Renal cortical epithelial cell (primary cell): ENCODE data around the gene KLKB1. TPM values are rescaled to one million over a fixed set of nuclear protein-coding genes. Genes with fewer than 3 reads are reported as not detected.

Source experiments
- DNase-seq: peaks from one replicate; pipeline ENCODE4 v3.0.0-alpha.2; 2011; ENCODE audit warnings: low read depth
- total RNA-seq: library from RNA; depleted of rRNA; stranded (reverse); fragments of >200 nt; gene quantifications from 2 replicates; pipeline ENCODE4 v1.2.3, GENCODE V29; 2014

Gene KLKB1
- total RNA-seq: 0.35 and 0.65 TPM in 2 replicates

DNA sequence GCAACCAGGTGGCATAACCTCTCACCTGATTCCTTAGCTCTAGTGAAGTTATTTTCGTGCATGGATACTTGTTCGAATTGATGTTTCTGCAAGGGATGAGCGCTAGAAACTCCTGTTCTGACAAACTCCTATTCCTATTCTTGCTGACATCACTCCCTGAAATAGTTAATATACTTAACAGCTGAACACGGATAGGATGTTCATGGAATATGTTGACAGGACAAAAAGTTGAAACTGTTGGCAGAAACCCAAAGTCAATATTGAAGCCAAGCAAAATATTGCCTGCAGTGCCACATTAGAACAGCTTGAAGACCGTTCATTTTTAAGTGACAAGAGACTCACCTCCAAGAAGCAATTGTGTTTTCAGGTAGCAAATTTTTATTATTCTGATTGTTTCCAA lies at the start of gene KLKB1:
TSS of gene KLKB1 (plus strand) at position 287 of the 400 bp plus-strand sequence. CDS start 689 bp downstream, outside the sequence.
- DNase-seq: peak; percentile 26

DNA sequence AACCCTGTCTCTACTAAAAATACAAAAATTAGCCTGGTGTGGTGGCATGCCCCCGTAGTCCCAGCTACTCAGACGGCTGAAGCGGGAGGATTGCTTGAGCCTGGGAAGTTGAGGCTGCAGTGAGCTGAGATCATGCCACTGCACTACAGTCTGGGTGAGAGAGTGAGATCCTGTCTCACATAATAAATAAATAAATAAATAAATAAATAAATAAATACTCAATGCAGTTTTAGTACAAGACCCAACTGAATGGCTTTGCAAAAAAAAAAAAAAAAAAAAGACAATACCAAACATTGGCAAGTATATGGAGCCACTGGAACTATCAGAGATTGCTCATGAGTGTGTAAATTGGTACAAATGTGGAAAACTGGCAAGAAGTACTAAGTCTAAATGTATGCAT lies 39.2 kb upstream of the KLKB1 start:
- no peak for DNase-seq

DNA sequence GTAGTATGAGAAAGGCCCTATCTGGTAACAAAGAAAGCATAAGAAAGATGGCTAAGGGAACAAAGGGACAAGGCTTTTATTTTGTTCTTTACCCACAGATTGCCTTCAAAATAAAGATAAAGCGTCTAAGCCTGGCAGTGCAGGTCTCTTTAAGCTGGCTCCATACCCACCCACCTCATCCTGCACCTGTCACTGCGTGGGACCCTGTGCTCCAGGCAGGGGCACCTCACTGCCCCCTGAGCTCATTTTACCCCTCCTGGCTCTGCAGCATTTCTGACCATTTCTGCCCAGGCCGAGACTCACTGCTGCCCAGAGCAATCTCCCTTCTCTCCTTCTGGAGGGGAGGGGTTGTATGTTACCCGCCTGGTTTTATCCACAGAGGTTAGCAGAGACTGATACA lies 37.7 kb upstream of the KLKB1 start:
- DNase-seq: no peak

DNA sequence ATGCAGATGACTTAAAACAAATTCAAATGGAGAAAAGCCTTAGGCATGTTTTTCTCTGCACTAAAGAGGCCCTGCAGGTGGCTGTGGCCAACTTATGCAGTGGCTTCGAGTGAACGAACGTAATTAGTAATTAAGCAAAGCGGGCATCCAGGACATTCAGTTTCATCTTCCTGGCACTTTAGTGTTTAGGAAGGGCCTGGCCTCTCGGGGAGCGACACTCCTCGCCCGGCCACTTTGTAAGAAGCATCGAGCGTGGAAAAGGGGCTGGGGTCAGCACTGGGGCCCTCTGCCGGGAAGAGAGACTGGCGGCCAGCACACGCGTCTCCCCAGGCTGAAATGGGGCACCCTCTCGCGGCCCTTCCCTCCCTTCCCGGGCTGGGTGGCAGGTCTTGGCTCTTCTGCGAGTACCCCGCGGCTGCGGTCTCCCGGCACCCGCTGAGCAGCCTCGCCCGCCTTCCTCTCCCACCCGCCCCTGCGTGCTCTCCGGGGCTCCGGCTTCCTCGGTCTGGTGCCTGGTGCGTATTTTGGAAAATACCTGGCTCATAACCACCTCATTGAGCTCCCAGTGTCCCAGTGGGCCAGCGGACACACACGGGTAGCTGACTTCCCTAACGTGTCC lies 36.6 kb upstream of the KLKB1 start:
- peak; percentile 50 for DNase-seq

DNA sequence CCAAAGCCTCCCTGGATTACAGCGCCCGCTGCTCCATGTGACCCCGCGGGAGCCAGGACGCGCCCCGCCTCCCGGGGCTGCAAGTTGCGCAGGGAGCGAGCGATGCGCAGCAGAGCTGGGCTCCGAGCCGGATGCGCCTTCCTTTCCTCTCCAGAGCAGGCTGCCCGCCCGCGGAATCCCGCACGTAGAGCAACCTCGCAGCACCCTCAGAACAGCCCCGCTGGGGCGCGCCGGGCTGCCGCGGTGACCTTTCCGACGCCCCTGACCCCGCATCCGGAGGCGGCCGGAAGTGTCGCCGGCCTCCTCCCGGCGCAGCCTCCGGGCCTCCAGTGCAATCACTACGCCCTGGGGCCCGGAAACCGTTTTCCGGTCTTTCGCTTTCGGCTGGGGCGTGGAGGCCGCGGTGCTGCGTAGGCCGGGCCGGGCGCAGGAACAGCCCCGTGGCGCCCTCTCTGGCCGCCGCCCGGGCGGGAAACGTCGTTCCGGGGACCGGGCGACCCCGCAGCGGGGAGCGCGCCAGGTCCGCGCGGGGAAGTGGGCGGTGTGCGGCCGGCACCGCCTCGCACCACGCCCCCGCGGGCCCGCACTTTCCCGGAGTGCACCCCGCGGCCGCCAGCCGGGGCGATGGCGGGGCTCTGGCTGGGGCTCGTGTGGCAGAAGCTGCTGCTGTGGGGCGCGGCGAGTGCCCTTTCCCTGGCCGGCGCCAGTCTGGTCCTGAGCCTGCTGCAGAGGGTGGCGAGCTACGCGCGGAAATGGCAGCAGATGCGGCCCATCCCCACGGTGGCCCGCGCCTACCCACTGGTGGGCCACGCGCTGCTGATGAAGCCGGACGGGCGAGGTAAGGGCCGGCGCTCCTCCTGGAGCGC lies 35.9 kb upstream of the KLKB1 start, which contains the start of gene CYP4V2:
TSS of gene CYP4V2 (plus strand) at position 368 of the 866 bp plus-strand sequence. CDS start at position 625, 257 bp downstream.
- DNase-seq: peak; percentile 40

DNA sequence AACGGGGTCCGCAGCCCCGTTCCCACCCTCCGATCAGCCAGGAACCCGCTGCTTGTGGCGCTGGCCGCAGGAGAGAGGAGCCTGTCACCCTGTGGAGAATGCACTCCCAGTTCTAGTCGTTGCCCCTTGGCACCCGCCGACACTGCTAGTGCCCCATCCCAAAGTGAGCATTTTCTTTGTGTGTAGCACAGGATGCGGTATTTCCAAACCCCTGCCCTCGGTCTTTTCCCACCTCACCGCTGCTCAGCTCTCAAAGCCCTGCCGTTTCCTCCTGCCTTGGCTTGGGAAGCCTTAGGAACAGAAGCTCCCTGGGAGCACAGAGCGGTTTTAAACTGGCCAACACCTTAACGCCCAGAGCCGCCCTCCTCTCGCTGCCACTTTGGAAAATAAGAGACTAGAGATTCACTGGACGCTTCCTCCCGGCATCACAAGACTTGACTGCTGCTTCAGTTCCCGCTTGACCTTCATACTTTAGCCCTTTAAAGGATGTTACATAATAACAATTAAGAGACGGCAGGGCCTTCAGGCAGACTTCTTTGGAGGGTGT lies 35.2 kb upstream of the KLKB1 start:
- peak; percentile 38 for DNase-seq

DNA sequence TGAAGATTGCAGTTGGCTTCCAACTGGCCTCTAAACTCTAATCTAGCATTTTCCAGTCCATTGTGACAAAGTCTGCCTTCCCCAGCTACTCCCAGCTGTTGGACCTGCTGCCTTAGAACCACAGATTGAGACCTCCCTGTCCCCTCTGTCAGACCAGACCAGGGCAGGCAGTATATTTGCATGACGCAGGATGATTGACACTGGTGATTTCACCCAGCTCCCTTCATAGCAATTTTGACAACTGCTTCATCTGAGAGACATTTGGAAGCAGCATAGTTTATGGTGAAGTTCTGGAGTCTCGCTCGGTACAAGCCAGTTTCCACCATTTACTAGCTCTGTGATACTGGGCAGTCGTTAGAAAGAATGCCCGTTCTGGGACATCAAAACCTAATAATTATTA lies 33.5 kb upstream of the KLKB1 start:
- no peak for DNase-seq

DNA sequence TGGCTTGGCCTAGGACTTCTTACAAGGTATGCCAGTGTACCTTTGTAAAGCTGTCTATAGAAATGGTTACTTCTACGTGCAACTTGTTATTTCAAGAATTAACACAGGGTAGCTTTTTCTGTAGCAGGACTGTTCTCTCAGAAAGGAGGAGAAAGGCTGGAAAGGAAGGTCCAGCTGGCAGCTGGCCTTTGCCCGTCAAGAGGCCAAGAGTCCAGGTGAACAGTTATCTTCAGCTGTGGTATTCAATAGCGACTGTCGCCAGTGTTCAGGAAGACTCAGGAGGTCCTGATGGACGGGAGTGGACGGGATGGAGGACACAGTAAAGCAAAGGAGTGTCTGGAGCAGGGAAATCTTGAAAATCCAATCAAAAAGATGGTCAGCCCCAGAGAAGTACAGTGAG lies 31.2 kb upstream of the KLKB1 start:
- DNase-seq: no peak

DNA sequence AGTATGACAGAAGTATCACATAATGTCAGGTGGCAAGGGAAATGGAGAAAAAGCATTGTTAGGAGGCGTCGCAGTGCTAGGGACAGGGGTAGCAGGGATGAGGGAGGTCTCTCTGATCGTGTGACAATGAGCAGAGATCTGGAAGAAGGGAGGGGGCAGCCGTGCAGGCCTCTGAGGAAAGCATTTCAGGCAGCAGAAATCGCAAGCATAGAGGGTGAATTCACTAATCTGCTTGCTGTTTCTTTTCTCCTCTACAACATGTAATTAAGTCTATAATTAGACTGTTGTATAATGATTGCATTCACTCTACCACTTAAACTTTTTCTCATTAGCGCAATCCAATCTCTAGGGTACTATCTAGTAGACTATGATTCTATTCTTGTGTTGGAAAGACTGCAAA lies 26.8 kb upstream of the KLKB1 start:
- no peak for DNase-seq

DNA sequence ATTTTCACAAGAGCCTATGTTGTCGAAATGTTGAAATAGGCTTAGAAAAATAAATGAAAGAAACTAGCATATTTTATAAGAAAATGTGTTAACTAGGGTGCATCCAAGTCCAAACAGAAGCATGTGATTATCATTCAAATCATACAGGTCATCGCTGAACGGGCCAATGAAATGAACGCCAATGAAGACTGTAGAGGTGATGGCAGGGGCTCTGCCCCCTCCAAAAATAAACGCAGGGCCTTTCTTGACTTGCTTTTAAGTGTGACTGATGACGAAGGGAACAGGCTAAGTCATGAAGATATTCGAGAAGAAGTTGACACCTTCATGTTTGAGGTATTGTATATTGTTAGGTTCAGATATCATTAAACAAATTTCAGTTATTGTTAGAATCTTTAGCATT lies 26.3 kb upstream of the KLKB1 start:
- no peak for DNase-seq

DNA sequence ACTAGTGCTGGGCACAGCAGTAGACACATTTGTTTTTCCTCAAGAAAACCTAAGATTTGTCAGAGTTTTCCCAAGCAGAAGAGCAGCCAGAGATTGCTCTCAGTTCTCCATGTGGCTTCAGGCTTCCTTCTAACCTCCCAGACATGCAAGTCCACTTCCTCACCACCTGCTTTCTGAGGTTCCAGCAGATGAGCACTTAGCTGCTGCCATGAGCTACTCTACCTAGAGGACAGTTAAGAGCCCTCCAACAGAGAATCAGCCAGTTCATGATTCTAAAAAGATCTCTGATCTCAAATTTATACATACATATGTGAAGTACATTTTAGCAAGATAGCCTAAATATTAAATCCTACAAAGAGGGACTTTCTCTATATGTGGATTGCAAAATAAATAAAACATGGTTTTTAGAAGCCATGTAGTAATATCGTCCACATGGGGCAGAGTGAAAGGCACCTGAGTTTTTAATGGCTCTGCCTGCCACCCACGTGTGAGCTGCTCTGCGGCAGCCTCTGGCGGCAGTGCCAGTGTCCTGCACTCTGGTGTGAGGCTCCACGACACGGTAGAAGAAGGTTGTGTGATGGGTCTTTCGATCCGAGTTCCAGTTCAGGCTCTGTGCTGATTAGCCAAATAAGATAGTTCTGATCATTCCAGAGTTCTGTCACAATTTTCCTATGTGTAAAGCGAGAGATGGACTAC lies 25.6 kb upstream of the KLKB1 start:
- peak; percentile 26 for DNase-seq

DNA sequence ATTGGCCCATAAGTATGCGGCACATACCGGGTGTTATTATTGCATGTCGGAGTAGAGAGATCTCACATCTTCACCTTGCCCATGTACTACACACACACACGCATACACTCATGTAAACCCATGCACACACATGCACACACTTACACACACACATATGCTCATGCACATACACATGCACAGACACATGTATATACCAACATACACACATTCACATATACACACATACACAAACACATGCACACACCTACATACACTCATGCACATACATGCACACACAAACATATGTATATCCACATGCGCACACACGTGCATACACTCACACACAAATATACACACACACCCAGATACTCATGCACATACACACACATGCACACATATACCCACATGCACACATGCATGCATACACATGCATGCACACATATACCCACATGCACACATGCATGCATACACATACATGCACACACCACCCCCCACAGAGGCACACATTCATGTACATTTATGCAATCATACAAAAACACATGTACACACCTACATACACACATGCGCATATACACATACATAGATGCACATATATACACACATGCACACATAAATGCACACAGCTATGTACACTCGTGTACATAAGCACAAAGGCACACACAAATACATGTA lies 24.7 kb upstream of the KLKB1 start:
- DNase-seq: no peak

DNA sequence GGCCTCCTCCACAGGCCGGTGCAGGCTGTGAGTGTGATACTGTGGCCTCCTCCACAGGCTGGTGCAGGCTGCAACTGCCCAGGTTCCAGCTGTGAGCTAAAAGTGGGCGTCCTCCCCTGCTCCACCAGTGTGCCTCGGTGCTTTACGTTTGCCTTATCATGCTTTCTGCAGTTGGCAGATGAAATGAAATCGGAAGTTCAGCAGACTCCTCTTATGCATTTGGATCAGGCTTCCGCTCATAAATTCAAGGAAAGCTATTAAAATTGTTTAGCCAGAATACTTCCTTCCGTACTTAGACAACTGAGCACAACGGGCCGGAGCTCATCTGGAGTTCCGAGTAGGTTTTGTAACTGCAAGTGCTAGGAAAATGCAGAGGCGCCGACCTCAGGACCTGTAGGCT lies 23.9 kb upstream of the KLKB1 start:
- no peak for DNase-seq

DNA sequence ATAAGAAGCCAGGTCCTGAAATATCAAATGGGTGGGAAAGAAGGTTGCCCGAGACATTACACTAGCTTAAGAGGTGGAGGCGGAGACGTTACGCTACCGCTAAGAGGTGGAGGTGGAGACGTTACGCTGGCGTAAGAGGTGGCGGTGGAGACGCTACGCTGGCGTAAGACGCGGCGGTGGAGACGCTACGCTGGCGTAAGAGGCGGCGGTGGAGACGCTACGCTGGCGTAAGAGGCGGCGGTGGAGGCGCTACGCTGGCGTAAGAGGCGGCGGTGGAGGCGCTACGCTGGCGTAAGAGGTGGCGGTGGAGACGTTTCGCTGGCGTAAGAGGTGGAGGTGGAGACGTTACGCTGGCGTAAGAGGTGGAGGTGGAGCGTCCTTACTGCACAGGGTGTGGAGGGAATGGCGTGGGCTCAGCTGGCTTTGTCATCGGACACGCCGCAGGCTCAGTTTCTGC lies 23.2 kb upstream of the KLKB1 start:
- DNase-seq: no peak

DNA sequence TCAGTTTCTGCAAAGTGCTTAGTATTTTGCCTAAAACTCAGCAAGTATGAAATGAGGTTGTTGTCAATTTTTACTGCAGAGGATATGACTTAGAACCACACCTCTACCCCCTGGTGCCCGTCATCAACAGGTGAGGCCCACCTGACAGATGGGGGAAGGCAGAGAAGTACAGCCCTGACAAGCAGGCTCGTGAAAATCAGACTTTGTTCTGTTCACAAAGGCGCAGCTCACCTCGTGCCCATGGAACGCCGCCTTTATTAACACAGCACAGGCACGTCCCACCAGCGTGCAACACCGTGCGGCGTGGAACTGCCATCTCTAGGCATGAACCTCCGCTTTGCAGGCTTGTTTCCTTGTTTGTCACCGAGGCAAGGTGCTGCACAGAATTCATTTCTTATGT lies 22.6 kb upstream of the KLKB1 start:
- no peak for DNase-seq

DNA sequence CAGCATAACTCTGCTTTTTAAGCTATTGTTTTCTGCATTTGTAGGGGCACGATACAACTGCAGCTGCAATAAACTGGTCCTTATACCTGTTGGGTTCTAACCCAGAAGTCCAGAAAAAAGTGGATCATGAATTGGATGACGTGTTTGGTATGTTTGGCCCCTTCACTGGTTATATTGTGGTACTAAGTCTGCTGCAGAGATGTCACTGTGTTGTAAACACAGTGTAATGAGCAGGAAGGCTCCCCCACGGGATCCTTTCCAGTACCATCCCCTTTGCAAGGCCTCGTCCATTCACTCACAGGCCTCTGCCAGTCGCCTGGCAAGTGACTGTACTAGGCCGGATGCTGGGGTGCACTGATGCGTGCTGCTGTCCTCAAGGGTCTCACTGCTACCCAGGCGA lies 22.2 kb upstream of the KLKB1 start:
- DNase-seq: no peak

DNA sequence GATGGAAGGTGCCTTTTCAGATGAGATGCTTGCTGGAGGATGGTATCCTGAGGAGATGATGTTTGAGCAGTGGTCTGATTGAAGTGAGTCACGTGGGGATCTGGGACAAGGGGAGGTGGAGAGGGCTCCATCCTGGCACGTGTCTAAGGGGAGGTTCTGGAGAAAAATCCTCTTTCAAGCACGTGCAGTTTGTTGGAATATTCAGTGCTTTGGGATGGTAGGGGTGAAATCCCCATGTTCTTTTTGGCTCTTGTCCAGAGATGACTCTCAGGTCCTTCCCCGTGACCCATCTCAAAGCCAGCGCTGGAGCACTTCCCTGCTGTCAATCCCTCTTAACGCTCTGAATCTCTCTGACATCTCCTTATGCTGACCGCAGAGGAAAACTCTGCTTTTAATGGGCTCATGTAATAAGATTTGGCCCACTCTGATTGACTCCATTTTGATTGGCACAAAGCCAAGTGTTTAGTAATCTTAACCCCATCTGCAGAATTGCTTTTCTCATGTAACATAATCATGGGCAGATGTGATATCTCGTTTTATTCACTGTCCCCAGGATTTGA lies 10.8 kb upstream of the KLKB1 start:
- no peak for DNase-seq

DNA sequence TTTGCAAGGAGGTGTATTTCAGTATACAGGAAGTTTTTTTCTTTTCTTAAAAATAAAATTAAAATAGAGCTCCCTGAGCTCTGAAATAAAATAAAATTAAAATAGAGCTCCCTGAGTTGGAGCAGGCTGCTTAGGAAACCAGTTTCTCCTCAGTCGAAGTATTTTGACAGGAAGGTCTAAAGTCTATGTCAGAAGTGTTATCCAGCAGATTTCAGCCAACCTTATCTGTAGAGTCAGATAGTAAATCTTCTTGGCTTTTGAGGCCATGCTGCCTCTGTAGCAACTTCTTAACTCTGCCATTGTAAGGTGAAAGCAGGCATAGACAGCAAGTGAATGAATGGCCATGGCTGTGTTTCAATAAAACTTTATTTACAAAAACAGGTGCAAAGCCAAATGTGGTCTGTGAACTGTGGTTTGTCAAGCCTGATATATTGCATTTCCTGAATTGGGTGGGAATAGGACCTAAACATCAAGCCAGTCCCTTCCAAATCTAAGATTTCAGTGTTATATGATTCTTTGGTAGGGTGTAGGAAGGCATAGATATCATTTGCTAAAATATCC lies 9.5 kb upstream of the KLKB1 start:
- no peak for DNase-seq

DNA sequence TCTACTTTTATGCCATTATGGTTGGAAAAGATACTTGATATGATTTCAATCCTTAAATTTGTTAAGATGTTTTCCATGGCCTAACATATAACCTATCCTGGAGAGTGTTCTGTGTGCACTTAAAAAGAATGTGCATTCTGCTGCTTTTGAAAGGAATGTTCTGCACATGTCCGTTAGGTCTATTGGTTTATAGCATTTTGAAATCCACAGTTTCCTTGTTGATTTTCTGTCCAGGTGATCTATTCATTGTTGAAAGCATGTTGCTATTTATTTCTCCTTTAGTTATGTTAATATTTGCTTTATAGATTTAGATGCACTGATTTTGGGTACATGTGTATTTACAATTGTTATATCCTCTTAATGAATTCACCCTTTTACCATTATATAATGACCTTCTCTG lies 5.7 kb upstream of the KLKB1 start:
- no peak for DNase-seq

DNA sequence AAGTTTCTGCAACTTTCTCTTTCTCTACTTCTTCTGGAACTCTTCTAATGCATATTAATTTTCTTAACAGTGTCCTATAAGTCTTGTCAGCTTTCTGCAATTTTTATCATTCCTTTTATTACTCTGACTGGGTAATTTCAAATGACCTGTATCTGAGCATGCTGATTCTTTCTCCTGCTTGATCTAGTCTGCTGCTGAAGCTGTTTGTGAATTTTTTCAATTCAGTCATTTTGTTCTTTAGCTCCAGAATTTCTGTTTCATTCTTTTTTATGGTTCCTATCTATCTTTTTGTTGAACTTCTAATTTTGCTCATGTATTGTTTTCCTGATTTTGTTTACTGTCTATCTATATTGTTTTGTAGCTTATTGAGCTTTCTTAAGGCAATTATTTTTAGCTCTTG lies 1.5 kb upstream of the KLKB1 start:
- no peak for DNase-seq

DNA sequence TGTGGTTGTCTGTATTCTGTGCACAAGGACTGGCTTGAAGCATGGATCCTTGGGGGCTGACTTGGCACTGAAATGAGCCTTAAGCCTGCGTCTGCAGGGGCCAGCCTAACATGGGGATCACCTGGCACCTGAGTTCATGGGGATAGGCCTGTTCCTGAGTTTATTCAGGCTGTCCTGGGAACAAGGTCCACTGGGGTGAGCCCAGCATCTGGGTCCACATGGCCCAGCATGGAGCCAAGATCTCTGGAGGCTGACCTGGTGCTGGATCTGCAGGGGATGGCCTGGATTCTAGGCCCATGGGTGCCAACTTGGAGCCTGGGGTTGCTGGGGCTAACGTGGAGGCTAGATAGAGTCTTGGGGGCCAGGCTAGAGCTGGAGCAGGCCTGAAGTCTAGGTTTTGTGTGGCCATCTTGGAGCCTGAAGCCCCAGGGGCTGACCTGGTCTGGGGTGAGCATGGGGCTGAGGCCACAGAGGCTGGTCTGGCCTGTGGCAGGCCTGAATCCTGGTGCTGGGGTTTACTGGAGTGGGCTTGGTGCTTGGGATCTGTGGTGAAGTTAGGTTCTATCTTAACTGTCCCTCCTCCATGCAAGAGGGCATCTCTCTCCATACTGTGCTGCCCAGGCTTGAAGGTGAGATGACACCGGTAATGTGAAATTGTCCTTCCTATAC lies 652 bp upstream of the KLKB1 start:
- no peak for DNase-seq
